ENCODE measurements around the gene ZIC2. TPM values are rescaled to one million over a fixed set of nuclear protein-coding genes. Genes with fewer than 3 reads are reported as not detected.
A peak's percentile ranks its signal among the peaks of the same experiment; 100 is the strongest.

Gene ZIC2
- total and polyA plus RNA-seq, 4 donors, result 0.18 TPM; not detected in 3

GRCh38 chr13:99975626-99976025 is 6.0 kb upstream of the ZIC2 start:
- Histone ChIP-seq H3K27me3 (ENCODE audit: control insufficient read depth in 1 of 2, insufficient read depth in 2 of 2, low read length in 1 of 2) (peaks cover 0 to 2% of the 10 kb centered on the region in 2 donors), H3K9me3 (ENCODE audit: control insufficient read depth, low read length) (no peaks in the 10 kb centered on the region), H3K36me3 (ENCODE audit: control insufficient read depth in 1 of 2, insufficient read depth in 2 of 2, low read length in 1 of 2) (no peaks in the 10 kb centered on the region), H3K4me3 (ENCODE audit: low read length in 2 of 2) (no peak overlapping the region), H3K27ac (ENCODE audit: low read depth in 1 of 2, low read length in 2 of 2) (no peak overlapping the region), H3K4me1 (ENCODE audit: control insufficient read depth in 1 of 2, insufficient read depth in 2 of 2, low read length in 2 of 2) (no peaks in the 10 kb centered on the region)
- intact Hi-C loops (cut with DNase I), result loop anchor here in 1 of 2 donors (10.0 kb wide), 1 partner anchor 321 kb away; no protein-coding TSS in a partner anchor
- ATAC-seq (ENCODE audit: low FRiP score) (no peak), DNase-seq (no peak)
- 42 to 45% methylated on average over 19 of the region's 19 CpGs for WGBS, 2 donors

GRCh38 chr13:99976575-99976974 is 5.0 kb upstream of the ZIC2 start:
- Histone ChIP-seq H3K4me1 (ENCODE audit: control insufficient read depth in 1 of 2, insufficient read depth in 2 of 2, low read length in 2 of 2) (no peaks in the 10 kb centered on the region), H3K9me3 (ENCODE audit: control insufficient read depth, low read length) (no peaks in the 10 kb centered on the region), H3K27me3 (ENCODE audit: control insufficient read depth in 1 of 2, insufficient read depth in 2 of 2, low read length in 1 of 2) (peaks cover 0 to 2% of the 10 kb centered on the region in 2 donors), H3K4me3 (ENCODE audit: low read length in 2 of 2) (no peak overlapping the region), H3K27ac (ENCODE audit: low read depth in 1 of 2, low read length in 2 of 2) (no peak overlapping the region), H3K36me3 (ENCODE audit: control insufficient read depth in 1 of 2, insufficient read depth in 2 of 2, low read length in 1 of 2) (no peaks in the 10 kb centered on the region)
- no peak for ATAC-seq (ENCODE audit: low FRiP score)
- no peak for DNase-seq
- intact Hi-C loops (cut with DNase I), result loop anchor here in 1 of 2 donors (10.0 kb wide), 1 partner anchor 322 kb away; no protein-coding TSS in a partner anchor
- WGBS, 2 donors, result 86 to 91% methylated on average over 5 of the region's 5 CpGs

- peaks cover 0 to 2% of the 10 kb centered on the region in 2 donors for H3K27me3 ChIP-seq (ENCODE audit: control insufficient read depth in 1 of 2, insufficient read depth in 2 of 2, low read length in 1 of 2)
- WGBS, 2 donors, result 53 to 64% methylated on average over 7 of the region's 7 CpGs
- no peak for DNase-seq
- H3K9me3 ChIP-seq (ENCODE audit: control insufficient read depth, low read length), result no peaks in the 10 kb centered on the region
- intact Hi-C loops (cut with DNase I), result loop anchor here in 1 of 2 donors (10.0 kb wide), 1 partner anchor 323 kb away; no protein-coding TSS in a partner anchor
- H3K4me1 ChIP-seq (ENCODE audit: control insufficient read depth in 1 of 2, insufficient read depth in 2 of 2, low read length in 2 of 2), result no peaks in the 10 kb centered on the region
- H3K27ac ChIP-seq (ENCODE audit: low read depth in 1 of 2, low read length in 2 of 2), result no peak overlapping the region
- no peak for ATAC-seq (ENCODE audit: low FRiP score)
- H3K36me3 ChIP-seq (ENCODE audit: control insufficient read depth in 1 of 2, insufficient read depth in 2 of 2, low read length in 1 of 2), result no peaks in the 10 kb centered on the region
- H3K4me3 ChIP-seq (ENCODE audit: low read length in 2 of 2), result no peak overlapping the region
Observed at GRCh38 chr13:99977334-99977911, 4.2 kb upstream of the ZIC2 start.

GRCh38 chr13:99977912-99978798 is 3.4 kb upstream of the ZIC2 start:
- no peaks in the 10 kb centered on the region for H3K36me3 ChIP-seq (ENCODE audit: control insufficient read depth in 1 of 2, insufficient read depth in 2 of 2, low read length in 1 of 2)
- intact Hi-C loops (cut with DNase I), result loop anchor here in 1 of 2 donors (10.0 kb wide), 1 partner anchor 323 kb away; no protein-coding TSS in a partner anchor
- H3K4me3 ChIP-seq (ENCODE audit: low read length in 2 of 2), result no peak overlapping the region
- peaks cover 0 to 2% of the 10 kb centered on the region in 2 donors for H3K27me3 ChIP-seq (ENCODE audit: control insufficient read depth in 1 of 2, insufficient read depth in 2 of 2, low read length in 1 of 2)
- H3K4me1 ChIP-seq (ENCODE audit: control insufficient read depth in 1 of 2, insufficient read depth in 2 of 2, low read length in 2 of 2), result no peaks in the 10 kb centered on the region
- no peaks in the 10 kb centered on the region for H3K9me3 ChIP-seq (ENCODE audit: control insufficient read depth, low read length)
- H3K27ac ChIP-seq (ENCODE audit: low read depth in 1 of 2, low read length in 2 of 2), result no peak overlapping the region
- ATAC-seq (ENCODE audit: low FRiP score), result no peak
- DNase-seq, result peak; percentile 24 to 50
- WGBS, 2 donors, result 23 to 28% methylated on average over 52 of the region's 52 CpGs

- DNase-seq (peak in 1 of 2 donors; percentile 52), ATAC-seq (ENCODE audit: low FRiP score) (no peak)
- no peak overlapping the region for H3K4me3 ChIP-seq (ENCODE audit: low read length in 2 of 2)
- H3K27me3 ChIP-seq (ENCODE audit: control insufficient read depth in 1 of 2, insufficient read depth in 2 of 2, low read length in 1 of 2), result peaks cover 0 to 2% of the 10 kb centered on the region in 2 donors
- no peaks in the 10 kb centered on the region for H3K4me1 ChIP-seq (ENCODE audit: control insufficient read depth in 1 of 2, insufficient read depth in 2 of 2, low read length in 2 of 2)
- intact Hi-C loops (cut with DNase I), result loop anchor here in 1 of 2 donors (10.0 kb wide), 1 partner anchor 324 kb away; no protein-coding TSS in a partner anchor
- no peak overlapping the region for H3K27ac ChIP-seq (ENCODE audit: low read depth in 1 of 2, low read length in 2 of 2)
- no peaks in the 10 kb centered on the region for H3K9me3 ChIP-seq (ENCODE audit: control insufficient read depth, low read length)
- WGBS, 2 donors, result 8 to 9% methylated on average over 18 of the region's 18 CpGs
- no peaks in the 10 kb centered on the region for H3K36me3 ChIP-seq (ENCODE audit: control insufficient read depth in 1 of 2, insufficient read depth in 2 of 2, low read length in 1 of 2)
Observed at GRCh38 chr13:99978799-99979452, 2.7 kb upstream of the ZIC2 start.

GRCh38 chr13:99979453-99980200 is 2.0 kb upstream of the ZIC2 start:
- intact Hi-C loops (cut with DNase I), result loop anchor here in 1 of 2 donors (10.0 kb wide), 1 partner anchor 325 kb away; no protein-coding TSS in a partner anchor
- ATAC-seq (ENCODE audit: low FRiP score) (no peak), DNase-seq (peak in 1 of 2 donors; percentile 72)
- Histone ChIP-seq H3K36me3 (ENCODE audit: control insufficient read depth in 1 of 2, insufficient read depth in 2 of 2, low read length in 1 of 2) (no peaks in the 10 kb centered on the region), H3K27me3 (ENCODE audit: control insufficient read depth in 1 of 2, insufficient read depth in 2 of 2, low read length in 1 of 2) (peaks cover 0 to 2% of the 10 kb centered on the region in 2 donors), H3K27ac (ENCODE audit: low read depth in 1 of 2, low read length in 2 of 2) (no peak overlapping the region), H3K4me3 (ENCODE audit: low read length in 2 of 2) (peak overlapping the region; percentile 4 to 46), H3K4me1 (ENCODE audit: control insufficient read depth in 1 of 2, insufficient read depth in 2 of 2, low read length in 2 of 2) (no peaks in the 10 kb centered on the region), H3K9me3 (ENCODE audit: control insufficient read depth, low read length) (no peaks in the 10 kb centered on the region)
- 5% methylated on average over 50 to 59 of the region's 59 CpGs for WGBS, 2 donors

GRCh38 chr13:99980201-99980823 is 1.3 kb upstream of the ZIC2 start:
- DNase-seq, result peak; percentile 77 to 90
- no peaks in the 10 kb centered on the region for H3K36me3 ChIP-seq (ENCODE audit: control insufficient read depth in 1 of 2, insufficient read depth in 2 of 2, low read length in 1 of 2)
- H3K27me3 ChIP-seq (ENCODE audit: control insufficient read depth in 1 of 2, insufficient read depth in 2 of 2, low read length in 1 of 2), result peaks cover 0 to 2% of the 10 kb centered on the region in 2 donors
- no peaks in the 10 kb centered on the region for H3K4me1 ChIP-seq (ENCODE audit: control insufficient read depth in 1 of 2, insufficient read depth in 2 of 2, low read length in 2 of 2)
- no peaks in the 10 kb centered on the region for H3K9me3 ChIP-seq (ENCODE audit: control insufficient read depth, low read length)
- WGBS, 2 donors, result 1 to 2% methylated on average over 37 to 76 of the region's 76 CpGs
- peak overlapping the region; percentile 4 to 46 for H3K4me3 ChIP-seq (ENCODE audit: low read length in 2 of 2)
- intact Hi-C loops (cut with DNase I), result no loop called here
- ATAC-seq (ENCODE audit: low FRiP score), result peak; percentile 74
- no peak overlapping the region for H3K27ac ChIP-seq (ENCODE audit: low read depth in 1 of 2, low read length in 2 of 2)

Measured in aorta (tissue), 5 donors.